DND-41 (cell line): ENCODE data around the gene PPP1R3G.

Experiments used
- EZH2 ChIP-seq: IDR thresholded peaks from 3 replicates; pipeline ENCODE4 v1.6.1; 2012; ENCODE audit warnings: borderline replicate concordance, low read depth, mild to moderate bottlenecking, moderate library complexity, low read length, inconsistent platforms; ENCODE audit not compliant: severe bottlenecking
- TF ChIP-seq, protein P1 (sequence below): IDR thresholded peaks from 2 replicates; pipeline ENCODE4 v1.5.1; 2012; ENCODE audit warnings: borderline replicate concordance, low read length, moderate library complexity, mild to moderate bottlenecking; ENCODE audit not compliant: poor library complexity, severe bottlenecking; ENCODE audit errors: extremely low read depth

DNA sequence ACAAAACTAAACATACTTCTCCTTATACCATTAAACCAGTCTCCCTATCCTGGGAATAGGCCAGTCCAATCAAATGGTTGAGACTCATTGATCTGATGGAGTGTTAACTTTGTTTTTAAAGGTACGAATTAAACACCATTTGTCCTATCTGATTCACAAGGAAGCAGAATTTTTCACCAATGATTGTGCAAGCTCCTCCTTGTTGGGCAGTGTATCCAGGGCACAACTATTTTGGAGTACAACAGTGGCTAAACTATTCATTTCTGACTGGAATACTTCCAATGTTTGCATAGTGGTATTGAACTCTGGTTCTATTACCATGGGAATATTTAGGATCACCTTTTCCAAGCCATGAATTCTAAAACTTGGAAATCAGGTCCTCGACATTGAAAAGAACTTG is 5.4 kb upstream of the PPP1R3G start:
- TF ChIP-seq, protein P1, sequence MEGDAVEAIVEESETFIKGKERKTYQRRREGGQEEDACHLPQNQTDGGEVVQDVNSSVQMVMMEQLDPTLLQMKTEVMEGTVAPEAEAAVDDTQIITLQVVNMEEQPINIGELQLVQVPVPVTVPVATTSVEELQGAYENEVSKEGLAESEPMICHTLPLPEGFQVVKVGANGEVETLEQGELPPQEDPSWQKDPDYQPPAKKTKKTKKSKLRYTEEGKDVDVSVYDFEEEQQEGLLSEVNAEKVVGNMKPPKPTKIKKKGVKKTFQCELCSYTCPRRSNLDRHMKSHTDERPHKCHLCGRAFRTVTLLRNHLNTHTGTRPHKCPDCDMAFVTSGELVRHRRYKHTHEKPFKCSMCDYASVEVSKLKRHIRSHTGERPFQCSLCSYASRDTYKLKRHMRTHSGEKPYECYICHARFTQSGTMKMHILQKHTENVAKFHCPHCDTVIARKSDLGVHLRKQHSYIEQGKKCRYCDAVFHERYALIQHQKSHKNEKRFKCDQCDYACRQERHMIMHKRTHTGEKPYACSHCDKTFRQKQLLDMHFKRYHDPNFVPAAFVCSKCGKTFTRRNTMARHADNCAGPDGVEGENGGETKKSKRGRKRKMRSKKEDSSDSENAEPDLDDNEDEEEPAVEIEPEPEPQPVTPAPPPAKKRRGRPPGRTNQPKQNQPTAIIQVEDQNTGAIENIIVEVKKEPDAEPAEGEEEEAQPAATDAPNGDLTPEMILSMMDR = no peak
- TF ChIP-seq EZH2 = no peak
